ENCODE results near the gene MTRFR.
A peak's percentile ranks its signal among the peaks of the same experiment; 100 is the strongest.
"Not testable (repeated sequence)": the region's sequence is repeated elsewhere in the genome, so short reads cannot be mapped to it uniquely, and the experiment has no call there.

The MTRFR gene

DNA sequence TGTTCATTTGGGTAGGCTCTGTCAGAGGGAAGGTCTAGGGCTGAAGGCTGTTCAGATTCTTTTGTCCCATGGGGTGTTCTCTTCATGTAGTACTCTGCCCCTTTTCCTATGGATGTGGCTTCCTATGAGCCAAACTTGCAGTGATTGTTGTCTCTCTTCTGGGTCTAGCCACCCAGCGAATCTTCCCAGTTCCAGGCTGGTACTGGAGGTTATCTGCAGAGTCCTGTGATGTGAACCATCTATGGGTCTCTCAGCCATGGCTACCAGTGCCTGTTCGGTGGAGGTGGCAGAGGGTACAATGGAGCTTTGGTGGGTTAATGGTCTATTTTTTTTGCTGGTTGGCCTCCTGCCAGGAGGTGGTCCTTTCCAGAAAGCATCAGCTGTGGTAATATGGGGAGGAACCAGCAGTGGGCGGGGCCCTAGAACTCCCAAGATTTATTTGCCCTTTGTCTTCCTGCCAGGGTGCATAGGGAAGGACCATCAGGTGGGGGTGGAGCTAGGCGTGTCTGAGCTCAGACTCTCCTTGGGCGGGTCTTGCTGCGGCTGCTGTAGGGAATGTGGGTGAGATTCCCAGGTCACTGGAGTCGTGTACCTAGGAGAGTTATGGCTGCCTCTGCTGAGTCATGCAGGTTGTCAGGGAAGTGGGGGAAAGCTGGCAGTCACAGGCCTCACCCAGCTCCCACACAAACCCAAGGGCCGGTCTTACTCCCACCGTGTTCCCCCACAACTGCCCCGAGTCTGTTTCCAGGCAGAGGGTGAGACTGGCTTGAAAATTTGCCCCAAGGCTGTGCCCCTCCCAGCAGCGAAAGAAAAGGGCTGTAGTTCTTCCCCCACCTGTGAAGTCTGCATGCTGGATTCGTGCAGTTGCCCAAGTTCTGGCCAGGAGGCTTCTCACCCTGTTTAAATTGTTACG, 17.5 kb downstream of the MTRFR start:
- no peak for ATAC-seq

DNA sequence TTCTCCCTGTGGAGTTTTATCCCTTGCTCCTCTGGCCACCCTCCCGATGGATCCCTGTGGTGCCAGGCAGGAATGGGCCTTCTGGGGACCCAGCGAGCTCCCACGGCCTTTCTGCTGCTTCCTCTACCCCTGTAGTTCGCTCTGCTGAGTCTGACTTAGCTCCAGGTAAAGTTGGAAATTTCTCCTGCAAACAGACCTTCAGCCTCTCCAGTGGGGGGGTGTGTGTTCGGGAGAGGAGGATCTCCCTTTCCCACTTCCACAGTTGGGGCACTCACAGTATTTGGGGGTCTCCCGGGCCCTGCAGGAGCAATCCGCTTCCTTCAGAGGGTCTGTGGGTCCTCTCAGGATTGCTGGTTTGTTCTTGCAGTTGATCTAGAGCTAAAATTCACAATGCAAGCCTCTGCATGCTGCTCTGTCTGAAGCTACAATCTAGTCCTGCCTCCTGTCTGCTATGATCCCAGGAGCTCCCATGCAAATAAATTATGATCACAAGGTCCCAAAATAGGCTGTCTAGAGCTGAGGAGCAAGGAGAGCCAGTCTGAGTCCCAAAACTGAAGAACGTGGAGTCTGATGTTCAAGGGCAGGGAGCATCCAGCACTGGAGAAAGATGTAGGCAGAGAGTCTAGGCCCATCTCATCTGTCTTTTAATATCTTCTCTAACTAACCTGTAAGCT, 18.3 kb downstream of the MTRFR start:
- ATAC-seq = no peak

DNA sequence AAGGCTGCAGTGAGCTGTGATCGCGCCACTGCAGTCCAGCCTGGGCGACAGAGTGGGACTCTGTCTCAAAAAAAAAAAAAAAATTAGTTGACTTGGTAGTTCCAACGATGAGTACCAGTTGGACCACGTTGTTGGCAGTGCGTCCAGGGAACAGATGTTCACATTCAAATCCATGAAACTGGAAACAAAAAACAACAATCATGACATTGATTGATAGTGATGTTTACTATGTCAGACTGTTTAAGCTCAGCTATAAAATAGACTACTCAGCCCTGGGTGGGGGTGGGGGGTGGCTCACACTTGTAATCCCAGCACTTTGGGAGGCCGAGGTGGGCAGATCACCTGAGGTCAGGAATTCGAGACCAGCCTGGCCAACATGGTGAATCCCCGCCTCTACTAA, 19.1 kb downstream of the MTRFR start:
- ATAC-seq = not testable (repeated sequence)

DNA sequence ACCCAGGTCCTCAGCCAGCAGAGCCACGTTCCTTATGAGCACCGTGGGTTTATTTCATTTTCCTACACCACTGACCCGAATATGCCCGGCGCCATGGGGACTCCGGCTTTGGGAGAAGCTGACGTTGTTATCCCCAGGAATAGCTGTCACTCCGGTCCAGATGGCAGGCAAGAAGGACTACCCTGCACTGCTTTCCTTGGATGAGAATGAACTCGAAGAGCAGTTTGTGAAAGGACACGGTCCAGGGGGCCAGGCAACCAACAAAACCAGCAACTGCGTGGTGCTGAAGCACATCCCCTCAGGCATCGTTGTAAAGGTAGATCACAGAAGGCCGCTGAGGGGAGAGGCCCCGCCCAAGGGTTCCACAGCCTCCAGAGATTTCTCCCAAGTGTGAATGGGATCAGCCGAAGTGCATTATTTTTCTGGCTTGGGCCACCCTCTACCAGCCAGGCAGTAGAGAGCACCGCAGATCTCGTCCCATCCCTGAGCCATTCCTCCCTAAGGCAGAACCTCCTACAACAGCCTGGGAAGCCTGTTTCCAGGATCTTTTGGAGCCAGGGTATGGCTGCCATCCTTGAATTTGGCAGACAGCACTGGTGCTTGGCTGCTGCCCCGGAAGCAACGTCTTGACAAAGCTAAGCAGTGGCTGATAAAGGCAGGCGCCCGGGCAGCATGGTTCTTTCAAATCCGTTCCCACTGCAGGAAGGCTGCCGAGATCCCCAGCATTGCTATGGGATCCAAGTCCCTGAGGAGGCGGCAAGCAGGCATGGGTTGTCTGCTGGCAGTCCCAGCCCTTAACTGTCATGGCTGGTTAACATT, 20.6 kb downstream of the MTRFR start:
- no peak for ATAC-seq

DNA sequence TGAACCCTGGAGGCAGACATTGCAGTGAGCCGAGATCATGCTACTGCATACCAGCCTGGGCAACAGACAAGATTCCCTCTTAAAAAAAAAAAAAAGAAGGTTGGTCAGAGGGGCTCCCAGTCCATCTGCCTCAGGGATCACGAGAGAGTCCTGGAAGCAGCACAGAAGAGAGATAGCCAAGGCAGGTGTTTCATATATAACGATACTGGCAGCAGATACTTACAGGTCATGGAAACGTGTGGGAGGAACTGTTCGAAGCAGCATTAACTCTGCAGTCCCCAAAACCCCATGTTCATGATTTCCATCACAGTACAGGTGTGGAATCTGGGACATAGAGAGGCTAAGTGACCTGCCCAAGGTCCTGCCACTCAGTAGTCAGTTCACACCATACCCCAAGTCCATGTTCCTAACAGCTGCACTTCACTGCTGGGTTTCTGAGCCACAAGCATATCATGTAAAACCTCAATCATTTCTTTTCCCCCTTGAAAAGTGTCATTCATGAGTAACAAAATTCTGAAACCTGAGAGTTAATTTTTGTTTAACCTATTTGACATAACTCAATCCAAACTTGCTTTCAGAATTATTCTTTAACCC, 21.7 kb downstream of the MTRFR start:
- peak in 1 of 2 donors; percentile 33 for ATAC-seq

DNA sequence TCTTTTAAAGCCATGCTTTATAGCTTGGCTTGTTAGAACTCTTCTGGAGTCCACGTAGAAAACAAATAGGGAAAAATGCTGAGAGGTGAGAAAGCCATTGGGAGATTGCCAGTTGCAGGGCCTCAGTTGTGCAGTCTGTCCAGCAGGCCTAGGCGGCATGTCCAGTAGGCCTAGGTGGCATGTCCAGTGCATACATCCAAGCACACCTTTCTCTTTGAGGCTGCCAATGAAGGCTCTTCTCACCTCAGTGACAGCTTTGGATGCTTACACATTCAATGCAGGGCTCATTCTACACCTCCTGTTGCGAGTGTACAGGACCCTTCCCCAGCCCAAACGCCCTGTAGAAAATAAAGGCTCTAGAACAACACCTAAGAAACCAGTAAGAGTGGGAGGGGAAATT, 25.4 kb downstream of the MTRFR start:
- ATAC-seq = no peak

DNA sequence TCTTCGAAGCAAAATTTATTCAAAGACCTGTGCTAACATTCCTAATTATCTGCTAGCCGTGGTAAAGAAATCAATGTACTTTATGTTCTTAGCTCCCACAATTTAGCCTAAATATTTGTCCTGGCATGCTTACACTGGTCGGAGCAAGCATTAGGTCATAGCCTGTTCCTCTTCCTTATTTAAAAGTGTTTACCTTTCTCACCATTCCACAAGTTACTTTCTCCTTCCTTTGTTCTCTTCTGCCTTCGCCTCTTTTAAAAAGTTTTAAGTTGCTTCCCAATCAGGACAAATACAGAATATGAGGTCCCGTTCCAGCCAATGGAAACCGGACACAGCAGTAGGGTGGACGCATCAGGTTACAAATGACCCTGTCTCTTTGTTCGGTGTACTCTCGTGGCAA, 26.8 kb downstream of the MTRFR start:
- ATAC-seq = no peak

DNA sequence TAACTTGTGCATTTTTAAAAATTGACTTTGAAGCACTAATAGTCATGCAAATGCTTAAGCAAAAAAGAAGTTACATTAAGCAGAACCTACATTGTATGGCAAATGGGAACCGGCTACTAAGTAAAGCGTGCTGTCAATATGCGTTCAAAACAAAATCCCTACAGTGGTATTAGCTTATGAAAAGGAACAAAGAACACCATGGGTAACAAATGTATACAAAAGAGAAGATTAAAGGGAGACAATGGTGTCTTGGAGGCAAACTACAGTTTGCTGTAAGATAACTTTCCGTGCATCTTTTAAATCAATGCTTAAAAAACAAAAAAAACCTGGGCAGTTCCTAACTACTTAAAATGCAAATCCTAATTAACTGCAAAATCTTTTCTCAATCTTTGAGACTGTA, 28.0 kb downstream of the MTRFR start:
- ATAC-seq = no peak

DNA sequence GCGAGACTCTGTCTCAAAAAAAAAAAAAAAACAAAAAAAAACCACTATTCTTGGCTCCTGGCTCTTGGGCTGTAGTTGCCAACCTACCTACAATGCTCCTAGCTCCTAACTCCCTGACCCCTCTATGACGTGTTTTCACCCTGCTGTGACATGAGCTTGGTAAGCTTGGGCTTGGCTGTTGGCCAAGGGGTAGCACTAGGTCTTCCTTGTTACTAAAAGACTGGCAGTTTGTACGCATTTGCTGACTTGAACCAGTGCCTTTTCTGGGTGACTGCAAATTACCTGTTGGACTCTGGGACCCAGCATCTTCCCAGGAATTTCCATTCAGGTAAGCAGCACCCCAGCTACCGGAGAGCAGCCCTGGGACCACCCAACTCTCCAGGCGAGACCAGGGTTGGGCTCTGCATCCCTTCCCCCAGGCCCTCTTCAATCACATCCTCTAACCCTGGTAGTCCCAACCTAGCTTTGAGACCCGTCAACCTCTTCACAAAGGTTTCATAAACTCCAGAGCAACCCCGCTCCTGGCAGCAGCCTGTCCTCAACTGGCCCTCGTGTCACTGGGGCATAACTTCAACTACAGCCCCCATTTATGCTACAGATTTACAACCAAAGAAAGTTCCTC, 30.1 kb downstream of the MTRFR start:
- no peak for ATAC-seq

DNA sequence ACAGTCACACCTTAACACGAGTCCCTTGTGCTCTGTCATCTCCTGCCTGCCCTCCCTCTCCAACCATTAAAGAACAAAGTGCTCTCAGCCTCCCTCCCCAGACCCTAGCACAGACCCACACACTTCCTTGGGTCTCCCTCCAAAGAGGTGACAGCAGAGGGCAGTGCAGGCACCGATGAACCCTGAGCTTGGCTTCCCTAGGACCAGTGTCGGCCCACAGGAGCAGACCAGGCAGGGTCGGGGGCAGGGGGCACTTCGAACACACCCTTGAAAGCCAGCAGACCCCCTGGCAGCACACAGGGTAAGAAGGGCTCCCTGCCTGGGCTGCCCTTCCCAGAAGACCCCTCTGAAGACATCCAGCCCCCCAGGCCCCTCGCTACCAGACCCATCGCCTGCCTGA, 31.4 kb downstream of the MTRFR start:
- no peak for ATAC-seq

DNA sequence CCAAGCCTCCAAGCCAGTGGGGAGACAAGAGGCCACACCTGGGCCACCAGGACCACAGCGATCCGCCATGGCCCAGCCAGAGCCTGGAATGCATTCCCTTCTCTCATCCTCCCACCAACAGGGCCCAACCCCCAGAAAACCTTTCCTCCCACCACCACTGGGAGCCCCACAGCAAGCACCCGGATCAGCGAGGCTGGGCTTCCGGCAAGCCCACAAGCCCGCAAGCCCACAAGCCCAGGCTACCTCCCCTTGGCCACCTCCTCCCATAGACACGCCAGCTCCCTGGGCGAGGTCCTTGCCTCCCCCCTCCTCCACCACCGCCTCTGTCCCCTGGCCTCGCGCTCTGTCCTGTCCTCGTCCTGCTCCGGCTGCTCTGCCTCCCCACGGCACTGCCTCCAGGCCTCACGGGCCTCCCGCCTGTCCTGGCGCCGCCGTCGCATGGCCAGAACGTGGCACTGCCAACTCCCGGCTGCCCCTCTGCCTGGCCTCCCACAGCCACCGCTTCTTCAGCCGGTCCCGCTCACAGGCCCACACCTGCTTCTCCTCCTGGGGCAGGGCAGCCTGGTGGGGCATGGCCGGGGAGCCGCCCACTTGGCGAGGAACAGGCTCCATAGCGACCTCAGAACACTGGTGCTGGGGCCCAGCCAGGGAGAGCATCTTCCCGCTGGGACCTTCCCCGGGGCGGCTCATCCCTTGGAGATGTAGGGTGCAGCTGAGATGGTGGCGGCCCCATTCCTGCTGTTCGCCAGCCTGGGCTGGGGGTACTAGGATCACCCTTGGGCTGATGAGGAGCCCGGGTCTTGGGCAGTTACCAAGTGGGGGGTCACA, 32.8 kb downstream of the MTRFR start:
- no peak for ATAC-seq

DNA sequence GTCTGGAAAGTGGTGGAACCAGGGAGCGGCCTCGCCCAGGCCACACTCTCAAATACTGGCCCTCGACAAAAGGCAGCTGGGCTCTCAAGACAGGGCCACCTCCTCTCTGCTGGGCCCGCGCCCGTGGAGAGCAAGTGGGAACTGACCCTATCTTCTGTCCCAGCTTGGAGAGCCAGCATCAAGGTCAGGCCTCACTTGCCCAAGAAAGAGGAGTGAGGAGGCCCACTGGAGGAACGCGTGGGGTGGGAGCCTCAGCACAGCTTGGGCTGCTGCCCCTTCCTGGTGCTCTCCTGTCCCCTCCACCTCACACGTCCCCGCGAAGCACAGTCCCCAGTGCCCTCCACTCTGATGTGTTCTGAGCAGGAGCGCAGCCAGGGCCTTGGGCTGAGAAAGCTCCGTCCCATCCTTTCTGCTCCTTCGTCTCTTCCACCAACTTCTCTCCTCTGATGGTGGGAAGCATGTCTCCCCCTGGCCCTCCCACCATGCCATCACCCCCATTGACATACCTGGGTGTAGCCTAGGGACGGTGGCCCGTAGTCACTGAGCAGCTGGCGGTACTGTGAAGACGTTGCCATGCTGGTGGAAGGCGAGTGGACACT, 33.5 kb downstream of the MTRFR start:
- ATAC-seq = no peak

DNA sequence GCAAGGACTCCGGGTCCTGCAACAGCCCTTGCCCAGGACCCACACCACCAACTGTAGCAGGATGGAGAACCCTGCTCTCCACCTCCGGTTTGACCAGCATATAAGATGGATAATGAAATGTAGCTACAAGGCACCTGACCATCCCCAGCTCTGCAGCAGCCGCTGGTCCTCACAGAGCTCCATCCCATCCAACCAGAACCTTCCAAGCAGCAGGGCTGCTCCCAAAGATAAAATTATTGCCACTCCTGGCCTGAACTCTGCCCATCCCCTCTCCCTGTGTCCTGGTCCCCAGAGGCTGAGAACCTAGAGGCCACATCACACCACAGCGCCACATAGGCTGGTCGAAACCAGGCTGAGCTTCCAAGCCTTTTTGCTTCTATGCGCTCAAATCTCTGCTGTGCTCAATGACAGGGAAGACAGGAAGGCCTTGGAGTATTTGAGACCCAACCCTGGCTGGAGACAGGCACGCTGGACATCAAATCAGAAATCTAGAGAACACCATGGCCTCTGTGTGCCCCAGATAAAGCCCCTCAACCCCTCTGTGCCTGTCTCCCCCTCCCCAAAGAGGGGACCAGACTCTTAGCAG, 34.2 kb downstream of the MTRFR start:
- no peak for ATAC-seq

DNA sequence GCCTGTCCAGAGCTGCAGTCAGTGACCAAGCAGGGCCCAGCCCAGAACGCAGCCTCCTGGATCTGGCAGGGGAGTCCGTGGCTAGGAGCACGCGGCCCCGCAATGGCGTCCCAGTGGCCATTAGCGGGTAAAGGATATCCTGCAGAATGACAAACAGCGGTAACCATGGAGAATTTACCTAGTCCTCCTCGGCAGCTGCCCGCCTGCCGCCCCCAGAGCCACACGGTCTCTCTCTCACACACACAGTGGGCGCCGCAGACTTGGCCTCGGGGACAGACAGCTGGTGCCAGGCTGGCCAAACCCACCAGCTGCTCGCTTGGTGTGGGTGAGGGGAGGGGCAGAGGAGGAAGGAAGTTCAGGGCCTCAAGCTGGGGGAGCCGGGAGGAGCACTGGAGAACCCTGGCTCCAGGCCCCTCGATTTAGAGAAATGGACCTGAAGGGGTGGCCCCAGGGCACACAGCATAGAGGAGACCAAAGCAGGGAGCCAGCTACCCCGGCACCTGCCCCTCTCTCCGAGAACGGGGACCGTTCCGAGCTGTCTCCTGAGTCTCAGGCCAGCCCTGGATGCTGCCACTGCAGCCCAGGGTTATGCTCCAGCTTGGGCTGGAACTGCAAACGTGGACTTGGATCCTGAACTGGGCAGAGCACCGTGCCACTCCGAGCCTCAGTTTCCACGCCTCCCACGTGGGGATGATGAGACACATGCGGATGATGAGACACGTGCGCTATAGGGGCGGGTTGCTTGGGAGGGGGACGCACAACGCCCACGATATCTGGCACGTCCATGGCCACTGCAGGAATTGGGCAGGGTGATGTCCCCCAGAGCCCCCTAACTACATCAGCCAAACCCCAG, 35.0 kb downstream of the MTRFR start:
- ATAC-seq = no peak

DNA sequence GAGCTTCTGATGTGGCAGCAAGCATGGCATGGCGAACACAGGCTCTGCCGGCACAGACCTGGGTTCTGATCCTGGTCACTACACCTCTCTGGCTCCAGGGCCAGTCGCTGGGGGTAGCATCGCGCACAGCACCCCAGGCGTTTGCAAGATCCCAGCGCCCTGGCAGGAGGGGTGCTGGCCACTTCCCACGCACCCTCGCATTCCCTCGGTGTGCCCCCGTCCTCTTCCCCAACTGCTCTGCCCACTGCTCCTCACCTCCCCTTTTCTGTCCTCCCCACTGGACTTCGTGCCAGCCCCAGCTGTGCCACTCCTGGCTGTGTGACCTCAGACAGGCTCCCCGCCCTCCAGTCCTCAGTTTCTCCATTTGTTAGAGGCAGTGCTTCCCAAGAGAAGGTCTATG, 35.6 kb downstream of the MTRFR start:
- no peak for ATAC-seq

DNA sequence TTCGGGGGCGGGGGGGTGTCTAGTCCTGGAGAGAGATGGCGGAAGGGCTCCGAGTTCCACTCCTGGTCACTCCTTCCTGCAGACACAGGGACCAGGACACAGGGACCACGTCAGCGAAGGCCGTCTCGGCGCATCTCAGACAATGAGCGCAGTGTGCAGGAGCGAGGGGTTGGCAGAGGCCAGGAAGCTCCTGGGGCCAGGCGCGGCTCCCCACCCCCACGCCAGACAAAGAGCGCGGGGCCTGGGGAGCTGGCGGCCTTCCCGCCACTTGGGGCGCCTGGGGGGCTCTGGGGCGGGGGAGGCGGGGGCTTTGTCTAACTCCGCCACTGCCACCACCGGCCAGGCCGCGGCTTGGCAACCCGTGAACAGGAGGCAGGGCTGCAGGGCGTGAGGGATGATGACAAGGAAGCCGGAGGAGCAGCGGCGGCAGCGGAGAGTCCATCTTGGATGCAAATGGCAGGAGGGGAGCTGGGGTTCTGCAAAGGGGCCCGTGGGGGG, 36.2 kb downstream of the MTRFR start:
- no peak for ATAC-seq

DNA sequence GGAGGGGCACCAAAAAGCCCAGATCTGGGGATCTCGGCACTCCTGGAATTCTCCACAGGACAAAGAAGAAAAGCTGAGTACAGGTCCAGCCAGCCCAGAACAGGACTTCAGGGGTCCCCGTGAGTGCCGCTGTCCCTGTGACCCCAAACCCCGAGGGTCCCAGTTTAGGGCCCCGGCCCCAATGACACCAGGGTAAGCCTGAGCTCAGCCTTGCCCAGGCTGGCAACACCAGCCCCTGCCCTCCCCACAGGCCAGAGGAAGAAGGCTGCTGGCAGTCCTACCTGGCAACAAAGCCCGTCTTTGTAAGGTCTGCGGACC, 36.6 kb downstream of the MTRFR start:
- ATAC-seq = no peak

DNA sequence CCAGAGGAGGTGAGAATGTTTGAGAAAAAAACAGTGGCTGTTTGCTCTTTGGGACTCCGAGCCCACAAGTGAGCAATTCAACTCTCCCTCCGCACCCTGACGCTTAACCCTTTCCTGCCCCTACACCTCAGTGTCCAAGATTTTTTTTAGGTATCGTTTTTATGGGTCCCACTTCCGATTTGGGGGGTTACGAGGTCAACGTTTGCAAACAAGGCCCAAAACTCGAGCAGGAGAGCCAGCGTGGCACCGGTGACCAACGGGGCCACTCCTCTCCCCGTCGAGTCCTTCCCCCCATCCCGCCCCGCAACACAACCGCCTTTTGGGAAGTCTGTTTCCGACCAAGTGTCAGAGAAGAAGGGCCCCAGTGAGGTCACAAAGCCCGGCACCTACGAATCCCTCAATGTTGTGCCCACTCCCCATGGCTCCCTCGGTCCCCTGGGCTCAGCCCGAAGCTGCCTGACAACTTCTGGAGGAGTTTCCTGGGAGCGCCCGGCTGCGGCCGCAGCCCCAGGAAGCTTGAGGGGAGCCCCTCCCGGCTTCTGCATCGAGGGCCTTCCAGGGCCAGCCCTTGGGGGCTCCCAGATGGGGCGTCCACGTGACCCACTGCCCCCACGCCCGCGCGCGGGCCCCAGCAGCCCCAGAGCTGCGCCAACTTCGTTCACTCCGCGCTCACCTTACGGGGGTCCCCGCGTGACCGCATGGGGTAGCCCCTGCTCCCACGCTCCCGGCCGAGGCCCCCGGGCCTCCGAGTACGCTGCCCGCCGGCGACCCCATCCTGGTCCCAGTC, 37.2 kb downstream of the MTRFR start:
- no peak for ATAC-seq

All from activated CD4-positive, CD25-positive, alpha-beta regulatory T cell treated with anti-CD3 and anti-CD28 coated beads, Interleukin-2, amount 50 U/mL, for 24 hours (primary cell).